ENCODE results near the gene RAMP3. TPM values are rescaled to one million over a fixed set of nuclear protein-coding genes. Genes with fewer than 3 reads are reported as not detected.
"Not testable (repeated sequence)": the region's sequence is repeated elsewhere in the genome, so short reads cannot be mapped to it uniquely, and the experiment has no call there.

RAMP3 gene
- total RNA-seq (2014; rRNA removed; shearing (Covaris generic)) = 0.10 TPM in 1 of 2 replicates, not detected in the other

- DNase-seq (ENCODE audit: low spot score) = no peak
Observed at GRCh38 chr7:45157653-45158401, at the start of gene RAMP3. Gene RAMP3, plus strand, starts transcription at chr7:45157791. Its CDS starts 38 bp downstream, at chr7:45157829.

GRCh38 chr7:45108863-45109262 lies 48.7 kb upstream of the RAMP3 start:
- DNase-seq (ENCODE audit: low spot score) = no peak

- peak; percentile 92 for DNase-seq (ENCODE audit: low spot score)
Observed at GRCh38 chr7:45111298-45112223, 46.0 kb upstream of the RAMP3 start, which contains the start of gene TBRG4. Gene TBRG4, minus strand, starts transcription at chr7:45111697. Its CDS starts 2,460 bp downstream, at chr7:45109237.

GRCh38 chr7:45112648-45113047 lies 44.9 kb upstream of the RAMP3 start:
- peak; percentile 27 for DNase-seq (ENCODE audit: low spot score)

GRCh38 chr7:45114257-45114656 lies 43.3 kb upstream of the RAMP3 start:
- not testable (repeated sequence) for DNase-seq (ENCODE audit: low spot score)

- DNase-seq (ENCODE audit: low spot score) = no peak
Observed at GRCh38 chr7:45114926-45115325, 42.7 kb upstream of the RAMP3 start.

- DNase-seq (ENCODE audit: low spot score) = no peak
Observed at GRCh38 chr7:45116048-45116447, 41.5 kb upstream of the RAMP3 start.

GRCh38 chr7:45117582-45117981 lies 40.0 kb upstream of the RAMP3 start:
- no peak for DNase-seq (ENCODE audit: low spot score)

GRCh38 chr7:45118292-45118691 lies 39.3 kb upstream of the RAMP3 start:
- DNase-seq (ENCODE audit: low spot score) = no peak

- no peak for DNase-seq (ENCODE audit: low spot score)
Observed at GRCh38 chr7:45118889-45119331, 38.7 kb upstream of the RAMP3 start.

- DNase-seq (ENCODE audit: low spot score) = no peak
Observed at GRCh38 chr7:45119550-45119949, 38.0 kb upstream of the RAMP3 start.

GRCh38 chr7:45122975-45123860 lies 34.4 kb upstream of the RAMP3 start:
- DNase-seq (ENCODE audit: low spot score) = no peak

GRCh38 chr7:45123913-45124710 lies 33.5 kb upstream of the RAMP3 start:
- DNase-seq (ENCODE audit: low spot score) = no peak

- no peak for DNase-seq (ENCODE audit: low spot score)
Observed at GRCh38 chr7:45125193-45125904, 32.2 kb upstream of the RAMP3 start.

GRCh38 chr7:45126201-45126600 lies 31.4 kb upstream of the RAMP3 start:
- DNase-seq (ENCODE audit: low spot score) = no peak

GRCh38 chr7:45126920-45127319 lies 30.7 kb upstream of the RAMP3 start:
- DNase-seq (ENCODE audit: low spot score) = no peak

GRCh38 chr7:45129181-45129800 lies 28.3 kb upstream of the RAMP3 start:
- no peak for DNase-seq (ENCODE audit: low spot score)

- no peak for DNase-seq (ENCODE audit: low spot score)
Observed at GRCh38 chr7:45129906-45130305, 27.7 kb upstream of the RAMP3 start.

- no peak for DNase-seq (ENCODE audit: low spot score)
Observed at GRCh38 chr7:45130910-45131309, 26.7 kb upstream of the RAMP3 start.

GRCh38 chr7:45131891-45132290 lies 25.7 kb upstream of the RAMP3 start:
- DNase-seq (ENCODE audit: low spot score) = no peak
